GM21447 (cell line): ENCODE results near the gene SLC49A4.

Experiments used
- ATAC-seq: cut with Tn5 transposase; IDR thresholded peaks from one replicate; pipeline ENCODE4 v1.9.1; 2021; ENCODE audit not compliant: unreplicated experiment

The SLC49A4 gene

DNA sequence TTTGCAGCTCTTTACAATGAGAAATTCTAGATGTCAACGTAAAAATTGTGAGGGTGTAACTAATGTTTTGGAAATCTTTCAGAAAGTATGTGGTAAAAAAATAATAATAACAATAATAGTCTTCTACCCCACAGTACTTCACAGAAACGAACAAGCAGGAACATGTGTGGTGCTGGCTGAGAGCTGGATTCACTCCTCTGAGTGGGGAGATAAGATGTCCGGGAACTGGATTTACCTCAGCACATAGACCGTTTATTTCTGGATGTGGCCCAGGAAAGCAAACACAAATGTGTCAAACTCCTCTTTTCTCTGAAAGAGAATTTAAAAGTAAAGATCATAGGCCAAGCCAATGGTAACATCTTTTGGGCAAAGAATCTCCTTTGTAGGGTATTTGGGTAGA lies 103.4 kb downstream of the SLC49A4 start:
- ATAC-seq: no peak

DNA sequence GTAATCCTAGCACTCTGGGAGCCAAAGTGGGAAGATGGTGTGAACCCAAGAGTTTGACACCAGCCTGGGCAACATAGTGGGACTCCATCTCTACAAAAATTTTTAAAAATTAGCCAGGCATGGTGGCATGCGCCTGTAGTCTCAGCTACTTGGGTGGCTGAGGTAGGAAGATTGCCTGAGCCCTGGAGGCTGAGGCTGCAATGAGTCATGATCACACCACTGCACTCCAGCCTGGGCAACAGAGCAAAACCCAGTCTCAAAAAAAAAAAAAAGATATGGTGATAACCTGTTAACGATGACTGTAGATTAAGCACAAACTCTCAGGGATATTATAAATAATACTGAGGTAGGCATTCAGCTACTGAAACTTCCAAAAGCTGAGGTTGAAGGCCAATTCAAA lies 107.5 kb downstream of the SLC49A4 start:
- ATAC-seq: no peak

DNA sequence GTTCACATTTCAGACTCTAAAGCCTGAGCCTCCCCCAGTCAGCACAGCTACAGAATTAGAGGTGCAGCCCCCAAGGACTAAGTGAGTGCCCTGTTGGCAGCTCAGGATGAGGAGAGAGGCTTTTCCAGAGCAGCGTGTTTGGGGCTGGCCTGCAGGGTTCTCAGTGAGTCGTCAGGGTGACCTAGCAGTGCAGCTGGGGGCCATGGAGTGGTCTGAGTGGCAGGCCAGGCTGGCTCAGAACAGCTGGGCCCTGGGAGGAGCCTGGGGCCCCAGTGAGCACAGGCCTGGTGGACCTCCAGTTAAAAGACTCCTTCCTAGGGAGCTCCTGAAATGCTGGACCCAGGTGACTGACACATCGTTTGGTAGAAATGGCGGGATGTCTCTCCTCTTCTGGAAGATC lies 108.3 kb downstream of the SLC49A4 start:
- ATAC-seq: no peak

DNA sequence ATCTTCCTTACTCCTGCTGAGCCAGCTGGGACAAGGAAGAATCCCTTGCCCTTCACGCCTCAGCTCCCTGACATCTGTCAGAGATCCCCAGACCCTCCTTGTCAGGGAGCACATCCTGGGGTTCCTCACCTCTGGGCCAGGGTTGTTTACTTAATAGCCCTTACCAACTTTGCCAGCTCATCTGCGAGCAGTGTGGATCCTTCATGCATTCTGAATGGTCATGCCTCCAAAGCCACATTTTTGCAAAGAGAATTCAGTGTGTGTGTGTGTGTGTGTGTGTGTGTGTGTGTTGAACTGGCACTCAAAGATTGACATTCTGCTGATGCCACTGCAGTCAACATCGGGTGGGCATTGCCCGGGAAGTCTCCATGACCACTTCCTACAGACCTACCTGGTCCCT lies 112.6 kb downstream of the SLC49A4 start:
- no peak for ATAC-seq

DNA sequence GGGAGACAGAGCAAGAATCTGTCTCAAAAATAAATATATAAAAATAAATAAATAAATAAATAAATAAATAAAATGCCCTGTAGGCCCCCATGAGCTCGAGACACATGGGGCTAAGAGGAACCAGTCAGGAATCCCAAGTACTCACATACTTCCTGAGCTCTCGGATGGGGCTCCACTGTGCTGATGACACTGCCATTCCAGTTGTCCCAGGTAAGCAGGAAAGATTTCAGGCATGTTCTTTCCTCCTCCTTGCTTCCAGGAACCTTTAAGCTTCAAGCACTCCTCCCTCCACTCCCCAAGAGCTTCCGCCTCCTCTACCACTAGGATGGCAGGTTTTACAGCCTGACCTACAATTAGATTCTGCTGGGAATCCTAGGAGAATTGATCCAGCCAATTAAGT lies 113.4 kb downstream of the SLC49A4 start:
- no peak for ATAC-seq

DNA sequence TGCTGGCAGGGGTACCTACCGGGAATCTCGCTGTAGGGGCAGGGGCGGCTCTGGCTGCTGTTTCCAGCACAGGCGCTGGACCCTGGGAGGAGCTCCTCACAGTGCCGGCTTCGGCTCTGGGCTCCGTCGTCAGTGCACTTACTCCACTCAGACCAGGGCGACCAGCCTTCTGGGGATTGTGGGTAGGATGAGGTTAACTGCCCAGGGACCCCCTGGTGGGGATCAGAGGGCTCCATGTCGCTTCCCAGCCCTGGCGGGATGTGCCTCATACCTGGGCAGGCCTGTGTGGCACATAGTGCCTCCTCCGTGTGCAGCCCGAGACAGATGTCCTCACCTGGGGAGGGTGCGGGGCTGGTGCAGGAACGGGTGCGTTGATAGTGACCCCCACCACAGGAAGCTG lies 117.0 kb downstream of the SLC49A4 start:
- no peak for ATAC-seq

DNA sequence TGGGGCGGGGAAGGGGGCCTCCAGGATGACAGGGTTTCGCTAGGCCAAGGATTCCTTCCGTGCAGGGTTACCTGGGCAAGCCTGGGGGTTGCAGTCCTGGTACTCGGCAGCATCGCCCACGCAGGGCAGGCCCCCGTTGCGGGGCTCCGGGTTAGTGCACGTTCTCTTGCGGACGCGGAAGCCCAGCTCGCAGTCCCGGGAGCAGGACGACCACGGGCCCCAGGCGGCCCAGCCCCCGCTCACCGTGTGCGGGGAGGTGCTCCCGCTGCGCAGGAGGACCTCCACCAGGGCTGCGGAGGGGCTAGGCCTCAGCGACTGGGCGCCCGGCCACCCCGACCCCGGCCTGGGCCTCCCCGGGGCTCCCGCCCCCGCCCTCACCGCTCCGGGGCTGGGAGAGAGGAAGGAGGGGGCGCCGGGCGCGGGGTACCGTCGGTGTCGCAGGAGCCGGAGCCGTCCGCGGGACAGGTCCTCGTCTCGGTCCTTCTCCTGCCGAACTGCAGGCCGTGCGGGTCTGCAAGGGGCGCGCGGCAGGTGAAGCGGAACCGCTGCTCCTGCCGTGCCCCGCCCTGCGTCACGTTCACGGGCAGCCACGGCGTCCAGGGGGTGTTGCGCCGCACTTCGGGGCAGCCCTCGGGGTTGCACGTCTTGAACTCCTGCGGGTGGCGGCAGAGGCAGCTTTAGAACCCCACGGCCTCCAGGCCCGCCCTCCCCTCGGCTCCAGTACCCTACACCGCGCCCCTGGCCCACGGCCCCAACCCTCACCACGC lies 118.1 kb downstream of the SLC49A4 start:
- no peak for ATAC-seq

DNA sequence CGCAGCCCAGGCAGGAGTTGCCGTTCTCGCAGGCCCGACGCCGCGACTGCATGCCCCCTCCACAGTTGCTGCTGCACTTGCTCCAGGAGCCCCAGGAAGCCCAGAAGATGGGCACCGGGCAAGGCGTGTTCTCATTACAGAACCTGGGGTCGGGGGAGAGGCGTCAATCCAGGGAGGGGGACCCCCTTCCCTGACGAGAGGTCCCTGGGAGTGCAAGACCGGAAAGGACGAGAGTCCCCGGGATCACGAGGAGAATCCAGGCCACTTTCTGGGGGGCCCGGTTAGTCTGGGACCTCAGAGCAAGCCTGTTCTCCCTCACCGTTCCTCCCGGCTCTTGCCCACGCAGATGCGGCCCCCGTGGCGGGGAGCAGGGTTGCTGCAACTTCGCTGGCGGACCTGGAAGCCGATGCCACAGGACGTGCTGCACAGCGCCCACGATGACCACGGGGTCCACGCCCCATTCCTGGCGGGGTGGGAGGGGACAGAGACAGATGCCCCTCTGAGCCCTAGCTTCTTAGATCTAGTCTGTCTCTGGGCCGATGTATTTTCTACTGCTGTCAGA lies 118.8 kb downstream of the SLC49A4 start:
- no peak for ATAC-seq

DNA sequence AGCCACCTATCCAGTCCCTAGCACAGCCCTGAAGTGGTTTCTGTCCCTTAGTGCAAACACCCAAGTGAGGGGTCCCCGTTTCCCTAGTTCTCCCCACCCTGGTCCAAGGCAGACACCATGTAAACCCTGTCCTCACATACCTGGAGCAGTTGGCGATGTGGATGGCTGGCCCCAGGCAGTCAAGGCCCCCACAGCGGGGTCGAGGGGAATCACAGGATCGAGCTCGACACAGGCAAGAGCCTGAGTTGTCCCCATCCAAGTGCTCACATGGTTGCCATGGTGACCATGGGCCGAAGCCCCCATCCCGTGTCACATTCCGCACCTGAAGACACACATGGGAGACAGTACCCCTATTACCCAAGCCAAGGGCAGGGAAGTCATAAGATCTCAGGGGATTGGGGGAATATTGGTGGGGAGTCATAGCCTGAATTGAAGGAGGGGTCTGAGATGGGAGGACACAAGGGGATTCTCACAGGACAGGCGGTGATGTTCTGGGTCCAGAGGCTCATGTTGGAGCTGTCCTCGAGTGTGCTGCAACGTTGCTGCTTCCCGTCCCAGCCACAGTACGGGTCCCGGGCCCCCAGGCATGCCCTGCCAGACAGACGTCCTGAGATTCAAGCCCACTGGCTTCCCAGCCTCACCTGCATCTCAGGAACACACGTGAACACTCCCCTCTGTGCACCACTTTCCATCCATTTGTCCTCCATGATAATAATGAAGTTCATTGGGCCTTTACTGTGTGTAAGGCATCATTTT lies 120.6 kb downstream of the SLC49A4 start:
- ATAC-seq: no peak

DNA sequence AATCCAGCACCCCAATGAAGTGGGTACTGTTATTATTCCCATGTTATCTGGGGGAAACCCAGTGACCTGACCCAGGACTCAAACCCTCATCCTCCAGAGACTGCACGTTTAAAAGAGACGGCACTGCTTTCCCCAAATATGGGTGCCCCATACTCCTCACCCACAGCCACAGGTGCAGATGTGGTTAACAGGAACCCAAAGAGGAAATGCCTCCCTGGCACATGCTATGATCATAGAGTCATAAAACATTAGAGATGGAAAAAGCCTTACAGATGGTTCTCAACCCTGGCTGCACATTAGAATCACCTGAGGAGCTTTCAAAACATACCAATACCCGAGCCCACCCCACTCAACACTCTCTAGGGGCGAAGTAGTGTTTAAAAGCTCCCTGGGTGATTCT lies 121.2 kb downstream of the SLC49A4 start:
- ATAC-seq: no peak

DNA sequence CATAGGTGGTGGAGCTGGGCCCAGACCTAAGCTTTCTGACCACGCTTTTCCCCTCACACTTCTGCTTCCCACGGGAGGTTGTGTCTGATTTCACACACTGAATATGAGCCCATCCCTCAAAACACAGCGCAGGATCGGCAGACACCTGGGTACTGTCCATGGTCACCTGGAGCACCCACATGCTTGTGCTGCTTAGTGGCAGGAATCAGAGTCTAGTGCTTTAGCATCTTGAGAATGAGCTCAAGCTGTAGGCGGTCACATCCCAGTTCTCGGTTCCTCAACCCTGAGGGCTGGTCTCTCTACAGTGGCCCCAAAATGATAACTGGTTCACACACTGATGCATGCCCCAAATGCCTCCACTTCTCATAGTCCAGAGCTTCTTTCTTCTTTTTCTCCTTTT lies 121.7 kb downstream of the SLC49A4 start:
- ATAC-seq: no peak

DNA sequence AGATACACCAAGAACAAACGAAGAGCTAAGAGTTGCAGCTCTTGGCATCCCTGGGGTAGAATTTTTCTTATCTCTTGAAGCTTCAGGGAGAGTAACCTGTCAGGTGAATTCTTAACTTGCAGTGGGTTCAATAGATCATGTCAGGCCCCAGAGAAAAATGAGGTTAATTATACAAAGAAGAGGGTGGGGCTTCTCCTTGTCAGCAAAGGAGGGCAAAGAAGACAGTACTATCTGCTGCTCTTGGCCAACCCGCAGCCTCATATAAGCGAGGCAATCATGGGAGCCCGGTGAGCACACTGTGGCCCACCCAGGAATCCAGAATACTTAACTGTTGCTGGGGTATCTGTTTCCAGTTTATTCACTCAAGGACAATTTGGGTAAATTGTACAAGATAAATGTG lies 122.5 kb downstream of the SLC49A4 start:
- no peak for ATAC-seq

DNA sequence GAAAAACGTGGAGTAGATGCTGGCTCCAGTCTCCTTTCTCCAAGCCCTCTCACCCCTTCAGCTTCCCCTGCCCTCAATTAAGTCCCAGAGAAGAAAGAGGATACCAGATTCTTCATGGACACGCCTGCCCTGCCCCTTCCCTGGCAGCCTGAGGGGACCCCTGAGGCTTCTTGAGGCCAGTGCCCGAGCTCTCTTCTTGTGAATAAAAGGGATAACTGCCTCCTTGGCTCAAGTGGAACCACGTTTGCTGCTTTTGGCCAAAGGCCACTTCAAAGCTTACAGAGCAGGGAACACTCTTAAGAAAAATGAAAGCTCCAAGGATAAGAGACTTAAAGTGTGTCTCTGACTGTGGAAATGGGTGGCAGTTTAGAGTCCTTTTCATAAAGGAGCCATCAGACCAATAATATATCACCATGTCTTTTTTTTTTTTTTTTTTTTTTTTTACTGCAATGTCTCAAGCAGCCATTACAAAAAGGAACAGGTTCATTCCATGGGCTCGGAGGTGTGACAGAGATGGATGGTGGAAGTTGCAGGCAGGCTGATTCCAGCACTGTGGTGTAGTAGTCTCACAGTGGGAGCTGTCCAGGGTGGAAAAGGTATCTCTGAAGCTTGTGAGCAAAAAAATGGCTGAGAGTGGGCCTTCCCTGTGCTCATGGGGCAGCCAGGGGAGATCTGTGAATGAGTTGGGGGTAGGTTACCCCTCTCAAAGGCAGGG lies 123.9 kb downstream of the SLC49A4 start:
- ATAC-seq: no peak

DNA sequence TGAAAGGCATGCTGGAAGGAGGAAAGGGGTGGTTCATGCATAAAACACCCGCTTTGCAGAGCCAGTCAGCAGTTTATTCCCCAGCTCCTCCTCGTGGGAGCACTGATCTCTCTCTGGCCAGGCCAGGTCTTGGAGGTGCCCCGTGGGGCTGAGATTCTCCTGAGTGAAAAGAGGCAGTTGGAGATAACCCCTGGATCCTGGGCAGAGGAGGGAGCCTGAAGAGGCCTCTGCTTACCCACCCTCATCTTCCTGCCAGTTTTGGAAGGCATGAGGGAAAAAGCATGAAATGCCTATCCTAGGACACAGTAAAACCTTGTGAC lies 124.4 kb downstream of the SLC49A4 start:
- no peak for ATAC-seq

DNA sequence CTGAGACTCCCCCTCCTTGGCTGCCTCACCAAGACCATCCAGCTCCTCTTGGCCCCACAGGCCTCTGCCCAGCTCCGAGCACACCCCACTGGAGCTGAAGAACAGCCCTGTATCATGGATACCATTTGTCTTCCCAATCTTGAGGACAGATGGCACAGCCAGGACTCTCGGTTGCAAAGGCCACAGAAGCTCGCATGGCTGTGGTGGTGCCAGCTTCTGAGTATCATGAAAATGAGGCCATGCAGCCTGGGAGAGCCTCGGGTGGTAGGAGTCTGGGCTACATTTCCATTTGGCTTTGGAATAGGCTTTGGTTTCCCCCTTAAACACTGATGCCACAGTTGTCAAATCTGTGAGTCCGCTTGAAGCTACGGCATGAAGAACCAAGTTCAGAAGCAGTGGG lies 126.1 kb downstream of the SLC49A4 start:
- ATAC-seq: no peak

DNA sequence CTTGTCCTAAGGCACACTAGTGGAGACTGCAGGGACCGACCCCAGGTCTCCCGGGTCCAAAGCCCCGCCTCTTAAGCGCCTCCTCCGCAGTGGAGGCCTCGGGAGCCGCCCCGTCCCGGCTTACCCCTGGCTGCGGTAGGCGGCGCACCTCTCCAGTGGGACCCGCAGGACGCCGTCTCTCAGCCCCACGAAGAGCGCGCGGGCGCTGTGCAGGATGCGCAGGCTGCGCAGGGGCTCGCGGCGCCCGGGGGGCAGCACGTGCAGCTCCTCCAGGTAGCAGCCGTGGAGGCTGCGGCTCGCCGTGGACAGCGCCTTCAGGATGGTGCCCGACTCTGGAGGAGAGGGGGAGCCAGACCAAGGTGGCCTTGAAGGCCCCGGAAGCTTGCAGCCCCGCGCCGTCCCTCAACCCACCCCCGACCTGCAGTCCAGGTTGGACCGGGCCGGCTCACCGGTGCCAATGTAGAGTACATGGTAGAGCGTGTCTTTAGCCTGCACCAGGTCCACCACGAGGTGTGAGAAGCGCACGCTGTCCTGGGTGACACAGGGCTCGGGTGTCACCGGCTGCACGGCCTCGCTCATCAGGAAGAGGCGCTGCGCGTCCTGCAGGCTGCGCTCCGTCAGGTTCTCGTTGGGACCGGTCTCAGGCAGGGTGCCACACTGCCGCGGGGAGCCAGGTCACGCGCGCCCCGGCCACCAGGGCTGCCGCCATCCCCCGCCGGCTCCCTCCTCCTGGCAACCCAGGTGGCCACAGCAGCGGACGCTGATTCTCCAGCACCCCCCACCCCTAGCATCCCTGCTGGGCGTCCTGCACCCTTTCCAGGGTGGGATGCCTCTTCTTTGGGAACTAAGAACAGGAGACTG lies 127.2 kb downstream of the SLC49A4 start:
- no peak for ATAC-seq

DNA sequence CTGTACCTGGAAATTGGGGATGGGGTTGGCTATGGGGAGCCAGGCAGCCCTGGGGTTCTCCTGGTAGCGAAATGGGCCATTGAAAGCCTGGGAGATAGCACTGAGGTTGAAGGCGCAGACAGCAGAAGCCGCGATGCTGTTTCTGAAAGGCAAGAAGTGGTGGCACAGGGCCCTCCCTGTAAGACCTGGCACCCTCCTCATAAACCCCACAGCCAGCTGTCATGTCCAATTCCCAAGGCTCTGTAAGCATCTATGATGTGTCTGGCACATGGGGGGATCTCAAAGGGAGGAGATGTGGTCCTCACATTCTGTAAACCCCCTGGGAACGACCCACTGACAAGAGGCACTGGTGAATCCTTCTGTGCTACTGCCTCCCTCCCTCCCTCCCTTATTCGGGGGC lies 128.7 kb downstream of the SLC49A4 start:
- no peak for ATAC-seq

DNA sequence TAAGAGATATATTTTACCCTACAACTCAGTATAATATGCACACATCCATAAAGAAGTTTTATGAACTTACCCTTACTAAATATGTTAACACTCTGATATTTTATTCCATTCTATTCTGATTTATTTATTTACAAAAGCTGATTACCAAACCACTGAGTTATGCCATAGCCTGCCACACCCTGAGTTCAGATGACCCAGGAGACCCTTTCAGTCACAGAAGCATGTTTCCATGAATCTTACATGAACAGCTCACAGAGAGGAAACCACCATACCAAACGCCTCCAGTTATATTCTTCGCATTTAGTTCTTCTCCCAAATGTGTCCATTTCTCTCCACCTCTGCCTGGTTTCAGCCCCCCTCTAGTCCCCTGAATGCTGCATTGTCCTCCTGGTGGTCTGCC lies 129.2 kb downstream of the SLC49A4 start:
- ATAC-seq: no peak

DNA sequence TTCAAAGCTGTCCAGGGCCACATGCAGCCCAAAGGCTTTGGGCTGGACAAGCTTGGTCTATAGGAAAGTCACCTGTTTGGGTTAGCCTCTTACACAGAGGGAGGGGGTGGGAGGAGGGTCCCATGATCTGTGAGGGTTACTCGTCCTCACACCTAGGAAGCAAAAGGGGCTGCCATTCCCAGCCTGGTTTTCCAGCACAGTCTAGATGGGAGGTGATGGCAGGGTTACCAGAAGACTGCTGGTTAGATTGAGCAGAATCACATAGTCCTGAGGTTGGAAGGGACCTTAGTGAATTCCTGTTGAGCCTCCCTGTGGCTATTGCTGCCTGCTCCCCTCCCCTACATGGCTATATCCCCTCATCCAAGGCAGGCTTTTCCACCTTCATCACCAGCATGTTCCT lies 130.9 kb downstream of the SLC49A4 start:
- ATAC-seq: no peak

DNA sequence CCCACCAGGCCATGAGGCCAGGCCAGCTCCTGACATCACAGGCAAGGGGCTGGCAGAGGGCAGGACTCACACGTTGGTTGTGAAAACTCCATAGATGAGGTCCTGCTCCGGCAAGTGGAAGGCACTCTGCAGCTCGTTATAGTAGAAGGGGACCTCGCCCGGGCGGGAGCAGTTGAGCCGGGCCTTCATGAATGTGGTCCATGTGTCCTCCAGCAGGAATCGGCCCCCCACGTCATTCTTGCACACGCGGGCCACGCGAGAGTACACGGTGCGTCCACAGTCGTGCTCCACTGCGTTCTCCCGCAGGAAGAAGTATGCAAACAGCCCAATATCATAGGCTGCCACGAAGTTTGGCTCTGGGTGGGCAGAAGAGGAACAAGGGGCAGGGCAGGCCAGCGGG lies 131.5 kb downstream of the SLC49A4 start:
- no peak for ATAC-seq

DNA sequence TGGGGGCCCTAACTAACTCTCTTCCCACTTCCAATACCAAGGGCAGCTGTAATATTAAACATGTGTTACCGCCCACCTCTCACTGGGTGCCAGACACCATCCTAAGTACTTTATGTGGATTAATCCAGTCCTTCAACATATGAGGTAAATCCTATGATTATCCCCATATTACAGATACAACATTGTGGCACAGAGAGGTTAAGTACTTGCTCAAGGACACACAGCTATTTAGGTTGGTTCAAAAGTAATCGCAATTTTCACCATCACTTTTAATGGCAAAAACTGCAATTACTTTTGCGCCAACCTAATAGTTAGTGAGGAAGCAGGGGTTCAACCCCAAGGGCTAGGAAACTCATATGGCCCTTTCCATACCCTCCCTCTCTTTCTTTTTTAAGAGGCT lies 131.9 kb downstream of the SLC49A4 start:
- no peak for ATAC-seq
